ENCODE results near the gene GSE1.

Gene GSE1

GRCh38 chr16:85621698-85622428, 8.7 kb downstream of the GSE1 start:
- DNase-seq = no peak

- DNase-seq = no peak
These were observed 9.6 kb downstream of the GSE1 start for GRCh38 chr16:85622683-85623082.

- DNase-seq = no peak
These were observed 10.1 kb downstream of the GSE1 start for GRCh38 chr16:85623250-85623649.

- no peak for DNase-seq
These were observed 11.0 kb downstream of the GSE1 start for GRCh38 chr16:85623997-85624601.

GRCh38 chr16:85624646-85625045, 11.5 kb downstream of the GSE1 start:
- DNase-seq = no peak

GRCh38 chr16:85625053-85625452, 11.9 kb downstream of the GSE1 start:
- DNase-seq = no peak

- no peak for DNase-seq
These were observed 12.5 kb downstream of the GSE1 start for GRCh38 chr16:85625485-85626117.

GRCh38 chr16:85626191-85626981, 13.3 kb downstream of the GSE1 start:
- no peak for DNase-seq

GRCh38 chr16:85627089-85627488, 14.0 kb downstream of the GSE1 start:
- no peak for DNase-seq

GRCh38 chr16:85627526-85628264, 14.6 kb downstream of the GSE1 start:
- DNase-seq = no peak

GRCh38 chr16:85628265-85628556, 15.1 kb downstream of the GSE1 start:
- DNase-seq = no peak

GRCh38 chr16:85628645-85629044, 15.5 kb downstream of the GSE1 start:
- DNase-seq = no peak

GRCh38 chr16:85629326-85629725, 16.2 kb downstream of the GSE1 start:
- DNase-seq = no peak

- DNase-seq = no peak
These were observed 16.7 kb downstream of the GSE1 start for GRCh38 chr16:85629853-85630252.

GRCh38 chr16:85631230-85631629, 18.1 kb downstream of the GSE1 start:
- DNase-seq = no peak

- DNase-seq = no peak
These were observed 18.8 kb downstream of the GSE1 start for GRCh38 chr16:85631802-85632393.

GRCh38 chr16:85632709-85633437, 19.8 kb downstream of the GSE1 start:
- no peak for DNase-seq

- no peak for DNase-seq
These were observed 20.3 kb downstream of the GSE1 start for GRCh38 chr16:85633438-85633743.

- DNase-seq = no peak
These were observed 20.8 kb downstream of the GSE1 start for GRCh38 chr16:85633888-85634287.

GRCh38 chr16:85634747-85635544, 21.8 kb downstream of the GSE1 start:
- no peak for DNase-seq

- no peak for DNase-seq
These were observed 22.5 kb downstream of the GSE1 start for GRCh38 chr16:85635545-85636140.

Measured in inflammatory macrophage treated with lipopolysaccharide for 4 hours (primary cell).